ENCODE measurements around the gene TMEM141.

DNA sequence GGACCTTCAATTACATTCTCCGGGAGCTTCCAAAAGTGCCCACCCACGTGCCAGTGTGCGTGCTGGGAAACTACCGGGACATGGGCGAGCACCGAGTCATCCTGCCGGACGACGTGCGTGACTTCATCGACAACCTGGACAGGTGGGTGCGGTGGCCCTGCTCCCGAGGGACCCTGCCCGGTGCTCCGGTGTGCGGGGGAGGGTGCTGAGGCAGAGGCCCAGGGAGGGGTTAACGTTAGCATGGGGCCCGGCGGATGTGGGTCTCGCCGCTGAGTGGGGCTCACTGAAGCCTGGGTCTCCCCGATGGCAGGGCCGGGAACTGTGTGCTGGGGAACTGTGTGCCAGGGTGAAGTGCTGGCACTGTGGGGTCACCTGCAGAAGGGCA lies 40.6 kb downstream of the TMEM141 start:
- no peak for TF ChIP-seq POLR2A (IDR thresholded peaks at IDR 0.05)
- TF ChIP-seq, protein P1, sequence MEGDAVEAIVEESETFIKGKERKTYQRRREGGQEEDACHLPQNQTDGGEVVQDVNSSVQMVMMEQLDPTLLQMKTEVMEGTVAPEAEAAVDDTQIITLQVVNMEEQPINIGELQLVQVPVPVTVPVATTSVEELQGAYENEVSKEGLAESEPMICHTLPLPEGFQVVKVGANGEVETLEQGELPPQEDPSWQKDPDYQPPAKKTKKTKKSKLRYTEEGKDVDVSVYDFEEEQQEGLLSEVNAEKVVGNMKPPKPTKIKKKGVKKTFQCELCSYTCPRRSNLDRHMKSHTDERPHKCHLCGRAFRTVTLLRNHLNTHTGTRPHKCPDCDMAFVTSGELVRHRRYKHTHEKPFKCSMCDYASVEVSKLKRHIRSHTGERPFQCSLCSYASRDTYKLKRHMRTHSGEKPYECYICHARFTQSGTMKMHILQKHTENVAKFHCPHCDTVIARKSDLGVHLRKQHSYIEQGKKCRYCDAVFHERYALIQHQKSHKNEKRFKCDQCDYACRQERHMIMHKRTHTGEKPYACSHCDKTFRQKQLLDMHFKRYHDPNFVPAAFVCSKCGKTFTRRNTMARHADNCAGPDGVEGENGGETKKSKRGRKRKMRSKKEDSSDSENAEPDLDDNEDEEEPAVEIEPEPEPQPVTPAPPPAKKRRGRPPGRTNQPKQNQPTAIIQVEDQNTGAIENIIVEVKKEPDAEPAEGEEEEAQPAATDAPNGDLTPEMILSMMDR (IDR thresholded peaks at IDR 0.05): no peak
